ENCODE measurements around the gene LIPA.
"Not testable (repeated sequence)": the region's sequence is repeated elsewhere in the genome, so short reads cannot be mapped to it uniquely, and the experiment has no call there.

DNA sequence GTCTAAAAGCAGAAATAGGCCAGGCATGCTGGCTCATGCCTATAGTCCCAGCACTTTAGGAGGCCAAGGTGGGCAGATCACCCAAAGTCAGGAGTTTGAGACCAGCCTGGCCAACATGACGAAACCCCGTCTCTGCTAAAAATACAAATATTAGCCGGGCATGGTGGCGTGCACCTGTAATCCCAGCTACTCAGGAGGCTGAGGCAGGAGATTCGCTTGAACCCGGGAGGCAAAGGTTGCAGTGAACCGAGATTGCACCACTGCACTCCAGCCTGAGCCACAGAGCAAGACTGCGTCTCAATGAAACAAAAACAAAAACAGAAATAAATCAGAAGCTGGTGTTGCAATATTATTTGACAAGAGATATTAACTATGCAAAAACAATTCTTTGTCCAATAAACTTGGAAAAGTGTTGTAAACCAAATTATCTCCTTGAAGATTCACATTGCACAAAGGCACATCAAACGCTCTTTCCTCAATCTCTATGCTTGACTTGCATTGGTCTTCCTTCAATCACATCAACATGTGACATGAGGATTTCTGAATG lies 83.1 kb downstream of the LIPA start:
- TF ChIP-seq, protein P1, sequence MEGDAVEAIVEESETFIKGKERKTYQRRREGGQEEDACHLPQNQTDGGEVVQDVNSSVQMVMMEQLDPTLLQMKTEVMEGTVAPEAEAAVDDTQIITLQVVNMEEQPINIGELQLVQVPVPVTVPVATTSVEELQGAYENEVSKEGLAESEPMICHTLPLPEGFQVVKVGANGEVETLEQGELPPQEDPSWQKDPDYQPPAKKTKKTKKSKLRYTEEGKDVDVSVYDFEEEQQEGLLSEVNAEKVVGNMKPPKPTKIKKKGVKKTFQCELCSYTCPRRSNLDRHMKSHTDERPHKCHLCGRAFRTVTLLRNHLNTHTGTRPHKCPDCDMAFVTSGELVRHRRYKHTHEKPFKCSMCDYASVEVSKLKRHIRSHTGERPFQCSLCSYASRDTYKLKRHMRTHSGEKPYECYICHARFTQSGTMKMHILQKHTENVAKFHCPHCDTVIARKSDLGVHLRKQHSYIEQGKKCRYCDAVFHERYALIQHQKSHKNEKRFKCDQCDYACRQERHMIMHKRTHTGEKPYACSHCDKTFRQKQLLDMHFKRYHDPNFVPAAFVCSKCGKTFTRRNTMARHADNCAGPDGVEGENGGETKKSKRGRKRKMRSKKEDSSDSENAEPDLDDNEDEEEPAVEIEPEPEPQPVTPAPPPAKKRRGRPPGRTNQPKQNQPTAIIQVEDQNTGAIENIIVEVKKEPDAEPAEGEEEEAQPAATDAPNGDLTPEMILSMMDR (IDR thresholded peaks at IDR 0.05; ENCODE audit: borderline replicate concordance, extremely low read depth, low read length, poor library complexity, severe bottlenecking), result not testable (repeated sequence)
- TF ChIP-seq EZH2 (IDR thresholded peaks at IDR 0.05; ENCODE audit: borderline replicate concordance, low read depth, low read length, severe bottlenecking), result not testable (repeated sequence)

Data from DND-41 (cell line).